ENCODE measurements around the gene WNT3.

GRCh38 chr17:46832331-46832821 lies 13.9 kb upstream of the WNT3 start:
- TF ChIP-seq POLR2A (IDR thresholded peaks at IDR 0.05; ENCODE audit: low read length) (no peak), RFX5 (IDR thresholded peaks at IDR 0.05) (no peak), CTCF (IDR thresholded peaks at IDR 0.05) (no peak)

Measured in A549 (cell line).